SK-N-DZ (cell line): Measurements from ENCODE around the gene GTF2B.
"Not testable (repeated sequence)": the region's sequence is repeated elsewhere in the genome, so short reads cannot be mapped to it uniquely, and the experiment has no call there.

Experiments used
- DNase-seq: peaks from one replicate; pipeline ENCODE4 v3.0.0-alpha.2; 2015; ENCODE audit warnings: low spot score

Gene GTF2B

DNA sequence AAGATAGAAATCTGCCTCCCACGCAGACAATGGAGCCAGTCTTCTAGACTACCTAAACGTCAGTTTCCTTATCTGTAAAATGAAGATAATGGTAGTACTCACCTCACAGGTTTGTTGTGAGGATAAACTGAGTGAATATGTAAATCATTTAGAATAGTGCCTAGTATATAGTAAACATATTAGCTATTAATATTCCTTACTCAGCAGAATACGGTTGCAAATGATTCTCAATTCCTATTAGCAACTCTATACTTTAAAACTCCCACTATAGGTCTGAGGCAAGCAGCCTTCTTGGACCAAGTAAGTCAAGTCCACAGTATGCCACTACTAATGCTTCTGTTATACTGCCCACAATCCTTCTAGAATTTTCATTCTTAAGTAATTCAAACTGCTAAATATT is 5.4 kb downstream of the GTF2B start:
- DNase-seq = no peak

DNA sequence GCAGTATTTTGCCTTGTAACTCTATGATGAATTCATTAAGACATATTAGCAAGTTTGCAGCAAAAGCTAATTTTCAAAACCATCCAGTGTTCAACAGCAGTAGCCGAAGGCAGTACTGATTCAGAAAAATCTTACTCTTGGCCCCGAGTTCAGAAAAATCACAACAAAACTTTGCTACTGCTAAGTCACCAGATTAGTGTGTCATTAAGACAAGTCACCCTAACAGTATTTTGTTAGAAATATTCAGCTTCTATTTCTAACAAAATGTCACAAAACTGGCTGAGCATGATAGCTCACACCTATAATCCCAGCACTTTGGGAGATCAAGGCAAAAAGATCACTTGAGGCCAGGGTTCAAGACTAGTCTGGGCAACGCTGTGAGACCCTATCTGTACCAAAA is 8.2 kb downstream of the GTF2B start:
- no peak for DNase-seq

- not testable (repeated sequence) for DNase-seq
Measured at GRCh38 chr1:88880717-88881116, 10.7 kb downstream of the GTF2B start.

DNA sequence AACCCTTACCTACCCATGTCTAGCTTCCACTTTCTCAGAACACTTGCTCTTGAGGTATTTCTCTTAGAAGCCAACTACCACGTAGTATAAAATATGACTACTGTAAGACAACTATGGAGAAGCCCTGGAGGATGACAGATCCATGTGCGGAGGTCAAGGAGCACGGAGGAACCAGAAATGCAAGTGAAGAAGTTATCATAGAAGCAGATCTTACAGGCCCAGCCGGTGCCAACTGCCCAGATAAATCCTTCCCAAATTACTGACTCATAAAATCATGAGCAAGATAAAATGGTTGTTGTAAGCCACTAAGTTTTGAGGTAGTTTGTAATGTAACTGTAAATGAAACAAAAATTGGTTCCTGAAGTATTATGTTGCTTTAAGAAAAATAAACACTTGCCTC is 12.6 kb downstream of the GTF2B start:
- no peak for DNase-seq

DNA sequence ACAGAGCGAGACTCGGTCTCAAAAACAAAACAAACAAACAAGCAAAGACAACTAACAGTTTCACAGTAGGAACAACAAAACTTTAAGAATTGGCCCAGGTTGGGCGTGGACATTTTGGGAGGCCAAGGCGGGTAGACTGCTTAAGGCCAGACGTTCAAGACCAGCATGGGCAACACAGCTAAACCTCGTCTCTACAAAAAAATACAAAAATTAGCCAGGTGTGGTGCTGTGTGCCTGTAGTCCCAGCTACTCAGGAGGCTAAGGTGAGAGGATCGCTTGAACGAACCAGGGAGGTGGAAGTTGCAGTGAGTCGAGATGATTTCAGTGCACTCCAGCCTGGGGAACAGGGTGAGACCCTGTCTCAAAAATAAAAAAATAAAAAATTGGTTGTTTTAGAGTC is 13.5 kb downstream of the GTF2B start:
- DNase-seq = no peak

DNA sequence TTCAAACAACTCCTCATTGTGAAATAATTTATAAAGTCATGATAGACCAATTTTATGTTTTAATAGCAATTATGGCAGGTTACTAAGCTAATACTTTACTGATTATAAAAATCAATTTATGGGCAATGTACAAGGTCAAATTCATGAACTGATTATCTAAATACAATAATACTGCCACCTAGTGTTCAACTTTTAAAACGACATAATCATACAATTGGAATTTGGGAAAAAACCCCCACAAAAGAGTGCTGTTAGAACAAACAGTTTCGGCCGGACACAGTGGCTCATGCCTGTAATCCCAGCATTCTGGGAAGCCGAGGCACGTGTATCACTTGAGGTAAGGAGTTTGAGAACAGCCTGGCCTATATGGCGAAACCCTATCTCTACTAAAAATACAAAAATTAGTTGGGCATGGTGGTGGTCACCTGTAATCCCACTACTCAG is 14.0 kb downstream of the GTF2B start:
- DNase-seq = no peak

DNA sequence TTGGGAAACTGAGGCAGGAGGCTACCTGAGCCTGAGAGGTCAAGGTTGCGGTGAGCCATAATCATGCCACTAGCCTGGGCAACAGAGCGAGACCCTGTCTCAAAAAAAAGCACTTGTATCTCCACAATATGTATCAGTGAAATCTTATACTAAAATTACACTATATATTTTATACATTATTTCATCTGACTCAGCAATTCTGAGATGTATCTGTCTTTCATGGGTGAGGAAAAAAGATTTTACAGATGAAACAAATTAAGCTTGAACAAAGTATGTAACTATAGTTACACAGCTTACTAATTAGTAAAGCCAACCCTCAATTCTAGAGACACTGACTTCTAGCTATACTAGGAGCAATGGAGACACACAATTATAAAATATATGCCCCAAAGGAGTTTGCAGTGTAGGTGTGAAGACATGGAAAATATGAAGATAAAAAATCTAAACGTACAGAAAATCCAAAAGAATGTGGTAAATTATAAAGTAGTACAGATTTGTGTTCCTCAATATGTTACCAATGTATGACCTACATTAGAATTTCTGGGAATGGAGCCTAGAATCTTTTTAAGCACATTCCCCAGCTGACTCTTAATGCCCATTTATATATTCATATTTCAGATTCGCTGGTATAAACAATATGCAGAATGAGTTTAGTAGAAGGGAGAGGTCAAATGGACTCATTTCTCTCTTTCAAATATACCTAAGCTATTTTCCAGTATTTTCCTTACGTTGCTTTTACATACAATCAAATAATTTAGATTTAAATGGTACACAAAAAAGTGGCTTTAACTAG is 14.6 kb downstream of the GTF2B start:
- no peak for DNase-seq

- DNase-seq = no peak
Measured at GRCh38 chr1:88875595-88875994, 15.8 kb downstream of the GTF2B start.

GRCh38 chr1:88873737-88874349 is 17.5 kb downstream of the GTF2B start:
- no peak for DNase-seq

DNA sequence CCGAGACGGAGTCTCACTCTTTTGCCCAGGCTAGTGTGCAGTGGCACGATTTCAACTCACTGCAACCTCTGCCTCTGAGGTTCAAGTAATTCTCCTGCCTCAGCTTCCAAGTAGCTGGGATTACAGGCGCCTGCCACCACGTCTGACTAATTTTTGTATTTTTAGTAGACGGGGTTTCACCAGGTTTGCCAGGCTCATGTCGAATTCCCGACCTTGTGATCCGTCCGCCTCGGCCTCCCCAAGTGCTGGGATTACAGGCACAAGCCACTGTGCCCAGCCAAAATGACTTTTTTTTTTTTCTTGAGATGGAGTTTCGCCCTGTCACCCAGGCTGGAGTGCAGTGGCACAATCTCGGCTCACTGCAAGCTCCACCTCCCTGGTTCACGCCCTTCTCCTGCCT is 21.7 kb downstream of the GTF2B start:
- not testable (repeated sequence) for DNase-seq

GRCh38 chr1:88867743-88868521 is 23.4 kb downstream of the GTF2B start:
- no peak for DNase-seq

GRCh38 chr1:88851303-88852063 is 39.9 kb downstream of the GTF2B start:
- no peak for DNase-seq

GRCh38 chr1:88847643-88848042 is 43.7 kb downstream of the GTF2B start:
- DNase-seq = no peak

- no peak for DNase-seq
Measured at GRCh38 chr1:88825721-88826120, 65.6 kb downstream of the GTF2B start.

DNA sequence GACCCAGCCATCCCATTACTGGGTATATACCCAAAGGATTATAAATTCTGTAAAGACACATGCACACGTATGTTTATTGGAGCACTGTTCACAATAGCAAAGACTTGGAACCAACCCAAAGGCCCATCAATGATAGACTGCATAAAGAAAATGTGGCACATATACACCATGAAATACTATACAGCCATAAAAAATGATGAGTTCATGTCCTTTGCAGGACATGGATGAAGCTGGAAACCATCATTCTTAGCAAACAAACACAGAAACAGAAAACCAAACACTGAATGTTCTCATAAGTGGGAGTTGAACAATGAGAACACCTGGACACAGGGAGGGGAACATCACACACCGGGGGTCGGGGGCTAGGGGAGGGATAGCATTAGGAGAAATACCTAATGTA is 71.7 kb downstream of the GTF2B start:
- DNase-seq = not testable (repeated sequence)

DNA sequence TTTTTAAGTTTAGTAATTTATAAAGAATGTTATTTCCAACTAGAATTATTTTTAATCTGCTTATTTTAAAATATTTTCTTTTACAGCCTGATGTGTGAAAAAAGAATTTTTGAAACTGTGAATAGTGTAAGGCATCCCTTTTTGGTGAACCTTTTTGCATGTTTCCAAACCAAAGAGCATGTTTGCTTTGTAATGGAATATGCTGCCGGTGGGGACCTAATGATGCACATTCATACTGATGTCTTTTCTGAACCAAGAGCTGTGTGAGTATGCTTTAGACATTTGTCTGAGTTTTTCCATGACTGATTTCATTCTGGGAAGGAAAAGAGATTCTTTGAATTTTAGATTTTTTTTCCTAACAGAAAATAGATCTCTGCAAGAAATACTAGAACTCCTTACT is 77.9 kb downstream of the GTF2B start:
- DNase-seq = no peak

GRCh38 chr1:88812366-88812765 is 79.0 kb downstream of the GTF2B start:
- no peak for DNase-seq

GRCh38 chr1:88803444-88803843 is 87.9 kb downstream of the GTF2B start:
- no peak for DNase-seq

GRCh38 chr1:88802950-88803349 is 88.4 kb downstream of the GTF2B start:
- no peak for DNase-seq
